HL-60/S4 treated with phorbol 12-myristate 13-acetate at 8.2 ng/mL for 4 days and 3 days (cell line): ENCODE results near the gene CABP4.
"Not testable (repeated sequence)": the region's sequence is repeated elsewhere in the genome, so short reads cannot be mapped to it uniquely, and the experiment has no call there.

Source experiments
- in situ Hi-C: fragments of 300-500 bp; cut with MboI; formaldehyde crosslinking; loops from 2 replicates; pipeline ENCODE4 v1.15.0; 2022; ENCODE audit warnings: low sequenced_read_pairs

CABP4 gene

GRCh38 chr11:67476692-67477091, 21.5 kb downstream of the CABP4 start:
- in situ Hi-C loops = not testable (repeated sequence)

- in situ Hi-C loops = not testable (repeated sequence)
Measured at GRCh38 chr11:67477344-67478050, 22.3 kb downstream of the CABP4 start.

GRCh38 chr11:67482275-67482826, 27.2 kb downstream of the CABP4 start:
- in situ Hi-C loops = no loop called here

GRCh38 chr11:67482827-67483798, 28.0 kb downstream of the CABP4 start, which contains the start of gene AIP:
AIP (plus strand) TSS chr11:67483026; CDS start chr11:67483159, 133 bp downstream.
- in situ Hi-C loops = no loop called here

- in situ Hi-C loops = no loop called here
Measured at GRCh38 chr11:67483831-67484665, 28.9 kb downstream of the CABP4 start.

GRCh38 chr11:67484847-67485311, 29.7 kb downstream of the CABP4 start:
- in situ Hi-C loops = no loop called here

- in situ Hi-C loops = not testable (repeated sequence)
Measured at GRCh38 chr11:67485873-67486361, 30.8 kb downstream of the CABP4 start.

GRCh38 chr11:67486481-67487195, 31.5 kb downstream of the CABP4 start:
- in situ Hi-C loops = no loop called here

- in situ Hi-C loops = no loop called here
Measured at GRCh38 chr11:67489203-67489884, 34.2 kb downstream of the CABP4 start.

- in situ Hi-C loops = no loop called here
Measured at GRCh38 chr11:67489885-67490726, 35.0 kb downstream of the CABP4 start.

- in situ Hi-C loops = no loop called here
Measured at GRCh38 chr11:67490727-67491065, 35.5 kb downstream of the CABP4 start.

GRCh38 chr11:67491276-67492068, 36.3 kb downstream of the CABP4 start:
- in situ Hi-C loops = no loop called here

GRCh38 chr11:67492069-67492727, 37.0 kb downstream of the CABP4 start:
- in situ Hi-C loops = no loop called here

GRCh38 chr11:67492801-67493547, 37.8 kb downstream of the CABP4 start:
- in situ Hi-C loops = no loop called here

GRCh38 chr11:67493548-67494370, 38.6 kb downstream of the CABP4 start:
- in situ Hi-C loops = no loop called here
